ENCODE measurements around the gene SPATA4. TPM values are rescaled to one million over a fixed set of nuclear protein-coding genes. Genes with fewer than 3 reads are reported as not detected.
A peak's percentile ranks its signal among the peaks of the same experiment; 100 is the strongest.

Gene SPATA4
- total and polyA plus RNA-seq, 2 donors from 2014 or later, result 0.82 to 1.2 TPM

GRCh38 chr4:176186671-176187395 lies 8.6 kb downstream of the SPATA4 start:
- peak in 1 of 5 donors; percentile 8 for DNase-seq
- FAIRE-seq, result no peak
- H3K9ac ChIP-seq (ENCODE audit: low read length in 3 of 3), result no peak overlapping the region

GRCh38 chr4:176186067-176186466 lies 9.3 kb downstream of the SPATA4 start:
- Histone ChIP-seq H3K27me3 (ENCODE audit: control insufficient read depth, insufficient read depth, low read length) (no peaks in the 10 kb centered on the region), H3K4me1 (ENCODE audit: control insufficient read depth in 2 of 3, insufficient read depth in 2 of 3, low read depth in 1 of 3, low read length in 3 of 3) (no peaks in the 10 kb centered on the region), H3K9me3 (ENCODE audit: control insufficient read depth in 2 of 3, insufficient read depth in 1 of 3, low read length in 3 of 3) (no peaks in the 10 kb centered on the region), H3K27ac (ENCODE audit: low read depth in 2 of 2, low read length in 2 of 2) (no peak overlapping the region), H3K4me3 (ENCODE audit: low read length in 3 of 3) (no peak overlapping the region), H3K9ac (ENCODE audit: low read length in 3 of 3) (no peak overlapping the region), H3K36me3 (ENCODE audit: control insufficient read depth in 2 of 3, insufficient read depth in 3 of 3, low read length in 3 of 3) (no peaks in the 10 kb centered on the region)
- TF ChIP-seq, protein P1, sequence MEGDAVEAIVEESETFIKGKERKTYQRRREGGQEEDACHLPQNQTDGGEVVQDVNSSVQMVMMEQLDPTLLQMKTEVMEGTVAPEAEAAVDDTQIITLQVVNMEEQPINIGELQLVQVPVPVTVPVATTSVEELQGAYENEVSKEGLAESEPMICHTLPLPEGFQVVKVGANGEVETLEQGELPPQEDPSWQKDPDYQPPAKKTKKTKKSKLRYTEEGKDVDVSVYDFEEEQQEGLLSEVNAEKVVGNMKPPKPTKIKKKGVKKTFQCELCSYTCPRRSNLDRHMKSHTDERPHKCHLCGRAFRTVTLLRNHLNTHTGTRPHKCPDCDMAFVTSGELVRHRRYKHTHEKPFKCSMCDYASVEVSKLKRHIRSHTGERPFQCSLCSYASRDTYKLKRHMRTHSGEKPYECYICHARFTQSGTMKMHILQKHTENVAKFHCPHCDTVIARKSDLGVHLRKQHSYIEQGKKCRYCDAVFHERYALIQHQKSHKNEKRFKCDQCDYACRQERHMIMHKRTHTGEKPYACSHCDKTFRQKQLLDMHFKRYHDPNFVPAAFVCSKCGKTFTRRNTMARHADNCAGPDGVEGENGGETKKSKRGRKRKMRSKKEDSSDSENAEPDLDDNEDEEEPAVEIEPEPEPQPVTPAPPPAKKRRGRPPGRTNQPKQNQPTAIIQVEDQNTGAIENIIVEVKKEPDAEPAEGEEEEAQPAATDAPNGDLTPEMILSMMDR (IDR thresholded peaks at IDR 0.05; ENCODE audit: borderline replicate concordance, extremely low read depth, insufficient read depth), result no peak
- FAIRE-seq (no peak), DNase-seq (no peak)
- intact Hi-C loops (cut with DNase I), result no loop called here

More at GRCh38 chr4:176186671-176187395, 8.6 kb downstream of the SPATA4 start:
- H3K27ac ChIP-seq (ENCODE audit: low read depth in 2 of 2, low read length in 2 of 2), result no peak overlapping the region
- no peaks in the 10 kb centered on the region for H3K9me3 ChIP-seq (ENCODE audit: control insufficient read depth in 2 of 3, insufficient read depth in 1 of 3, low read length in 3 of 3)
- intact Hi-C loops (cut with DNase I), result no loop called here
- H3K36me3 ChIP-seq (ENCODE audit: control insufficient read depth in 2 of 3, insufficient read depth in 3 of 3, low read length in 3 of 3), result no peaks in the 10 kb centered on the region
- H3K4me1 ChIP-seq (ENCODE audit: control insufficient read depth in 2 of 3, insufficient read depth in 2 of 3, low read depth in 1 of 3, low read length in 3 of 3), result no peaks in the 10 kb centered on the region
- no peak overlapping the region for H3K4me3 ChIP-seq (ENCODE audit: low read length in 3 of 3)
- no peaks in the 10 kb centered on the region for H3K27me3 ChIP-seq (ENCODE audit: control insufficient read depth, insufficient read depth, low read length)
- TF ChIP-seq, protein P1 (IDR thresholded peaks at IDR 0.05; ENCODE audit: borderline replicate concordance, extremely low read depth, insufficient read depth), result no peak

- FAIRE-seq, result no peak
These were observed 10.3 kb downstream of the SPATA4 start for GRCh38 chr4:176185051-176185450.

More at GRCh38 chr4:176185051-176185450, 10.3 kb downstream of the SPATA4 start:
- Histone ChIP-seq H3K9ac (ENCODE audit: low read length in 3 of 3) (no peak overlapping the region), H3K27me3 (ENCODE audit: control insufficient read depth, insufficient read depth, low read length) (no peaks in the 10 kb centered on the region), H3K36me3 (ENCODE audit: control insufficient read depth in 2 of 3, insufficient read depth in 3 of 3, low read length in 3 of 3) (no peaks in the 10 kb centered on the region), H3K4me3 (ENCODE audit: low read length in 3 of 3) (no peak overlapping the region), H3K9me3 (ENCODE audit: control insufficient read depth in 2 of 3, insufficient read depth in 1 of 3, low read length in 3 of 3) (no peaks in the 10 kb centered on the region), H3K27ac (ENCODE audit: low read depth in 2 of 2, low read length in 2 of 2) (no peak overlapping the region), H3K4me1 (ENCODE audit: control insufficient read depth in 2 of 3, insufficient read depth in 2 of 3, low read depth in 1 of 3, low read length in 3 of 3) (no peaks in the 10 kb centered on the region)
- no peak for DNase-seq
- TF ChIP-seq, protein P1 (IDR thresholded peaks at IDR 0.05; ENCODE audit: borderline replicate concordance, extremely low read depth, insufficient read depth), result no peak
- intact Hi-C loops (cut with DNase I), result no loop called here
